SJSA1 (cell line): ENCODE measurements around the gene TNS3. TPM values are rescaled to one million over a fixed set of nuclear protein-coding genes. Genes with fewer than 3 reads are reported as not detected.

Source experiments
- DNase-seq, 2 experiments: peaks; one replicate each; pipeline ENCODE4 v3.0.0-alpha.2; 2015 to 2020; ENCODE audit warnings: low spot score in 2 of 2, low read depth in 1 of 2
- H3K27ac ChIP-seq: fragments of 250-450 bp; sonication (Bioruptor Pico); 2 replicates; pipeline ENCODE4 v1.5.1; 2020; ENCODE audit warnings: mild to moderate bottlenecking, moderate library complexity
- H3K27me3 ChIP-seq: fragments of 250-450 bp; sonication (Bioruptor Pico); replicated peaks from 2 replicates; pipeline ENCODE4 v1.5.1; 2020; ENCODE audit warnings: mild to moderate bottlenecking, moderate library complexity
- H3K36me3 ChIP-seq: fragments of 250-450 bp; sonication (Bioruptor Pico); 2 replicates; pipeline ENCODE4 v1.5.1; 2020; ENCODE audit warnings: mild to moderate bottlenecking
- H3K4me1 ChIP-seq: fragments of 250-450 bp; sonication (Bioruptor Pico); replicated peaks from 2 replicates; pipeline ENCODE4 v1.6.1; 2021; ENCODE audit warnings: mild to moderate bottlenecking
- H3K4me3 ChIP-seq: fragments of 250-450 bp; sonication (Bioruptor Pico); 2 replicates; pipeline ENCODE4 v1.5.1; 2020; ENCODE audit warnings: mild to moderate bottlenecking
- H3K9me3 ChIP-seq: fragments of 250-450 bp; sonication (Bioruptor Pico); replicated peaks from 2 replicates; pipeline ENCODE4 v1.5.1; 2020; ENCODE audit warnings: mild to moderate bottlenecking
- total RNA-seq: library from RNA; depleted of rRNA; stranded (reverse); fragments of >200 nt; shearing (Covaris generic); gene quantifications from 2 replicates; pipeline ENCODE4 v1.2.3, GENCODE V29; 2014

TNS3 gene
- total RNA-seq, 1 experiment from 2014 or later: 92.5 TPM

GRCh38 chr7:47281161-47281560 lies 300.8 kb downstream of the TNS3 start:
- DNase-seq: no peak
- Histone ChIP-seq H3K4me1 (no peaks in the 10 kb centered on the region), H3K4me3 (no peak overlapping the region), H3K27ac (no peak overlapping the region), H3K27me3 (no peaks in the 10 kb centered on the region), H3K36me3 (peaks cover 91% of the 10 kb centered on the region), H3K9me3 (no peaks in the 10 kb centered on the region)

GRCh38 chr7:47280114-47280513 lies 301.8 kb downstream of the TNS3 start:
- DNase-seq: no peak
- Histone ChIP-seq H3K27ac (no peak overlapping the region), H3K9me3 (no peaks in the 10 kb centered on the region), H3K4me3 (no peak overlapping the region), H3K4me1 (no peaks in the 10 kb centered on the region), H3K27me3 (no peaks in the 10 kb centered on the region), H3K36me3 (peaks cover 85% of the 10 kb centered on the region)

GRCh38 chr7:47278043-47278442 lies 303.9 kb downstream of the TNS3 start:
- Histone ChIP-seq H3K9me3 (no peaks in the 10 kb centered on the region), H3K36me3 (peaks cover 68% of the 10 kb centered on the region), H3K4me1 (peaks cover 4% of the 10 kb centered on the region), H3K27ac (no peak overlapping the region), H3K4me3 (no peak overlapping the region), H3K27me3 (no peaks in the 10 kb centered on the region)
- DNase-seq: no peak

DNA sequence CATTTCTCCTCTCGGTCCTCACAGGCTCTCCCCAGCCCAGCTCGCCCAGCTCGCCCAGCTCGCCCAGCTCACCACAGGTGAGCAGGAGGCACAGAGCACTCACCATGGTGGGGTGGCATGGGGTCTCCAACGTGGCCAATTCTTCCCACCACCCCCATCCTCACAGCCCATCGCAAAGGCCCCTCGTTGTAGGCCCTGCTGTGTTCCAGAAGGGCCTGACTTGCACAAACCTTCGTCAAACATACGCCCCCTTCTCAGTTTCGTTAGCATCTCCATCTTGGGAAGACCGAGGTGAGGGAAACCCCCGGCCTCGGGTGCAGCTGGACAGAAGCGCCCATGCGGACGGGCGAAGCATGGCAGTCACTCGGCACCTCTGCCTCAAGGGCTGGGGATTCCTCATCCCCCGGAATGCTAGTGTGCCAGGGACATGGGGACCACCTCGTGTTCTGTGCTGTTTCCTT lies 304.6 kb downstream of the TNS3 start:
- H3K4me3 ChIP-seq: no peak overlapping the region
- peaks cover 9% of the 10 kb centered on the region for H3K4me1 ChIP-seq
- no peaks in the 10 kb centered on the region for H3K27me3 ChIP-seq
- no peak overlapping the region for H3K27ac ChIP-seq
- DNase-seq: no peak
- peaks cover 61% of the 10 kb centered on the region for H3K36me3 ChIP-seq
- H3K9me3 ChIP-seq: no peaks in the 10 kb centered on the region

- Histone ChIP-seq H3K9me3 (no peaks in the 10 kb centered on the region), H3K27ac (no peak overlapping the region), H3K4me1 (peaks cover 9% of the 10 kb centered on the region), H3K4me3 (no peak overlapping the region), H3K27me3 (no peaks in the 10 kb centered on the region), H3K36me3 (peaks cover 34% of the 10 kb centered on the region)
- no peak for DNase-seq
Observed at GRCh38 chr7:47273974-47274766, 307.7 kb downstream of the TNS3 start.

- no peak overlapping the region for H3K27ac ChIP-seq
- no peaks in the 10 kb centered on the region for H3K9me3 ChIP-seq
- no peaks in the 10 kb centered on the region for H3K27me3 ChIP-seq
- peaks cover 9% of the 10 kb centered on the region for H3K4me1 ChIP-seq
- no peak overlapping the region for H3K4me3 ChIP-seq
- H3K36me3 ChIP-seq: peaks cover 23% of the 10 kb centered on the region
- no peak for DNase-seq
Observed at GRCh38 chr7:47273088-47273487, 308.8 kb downstream of the TNS3 start.

DNA sequence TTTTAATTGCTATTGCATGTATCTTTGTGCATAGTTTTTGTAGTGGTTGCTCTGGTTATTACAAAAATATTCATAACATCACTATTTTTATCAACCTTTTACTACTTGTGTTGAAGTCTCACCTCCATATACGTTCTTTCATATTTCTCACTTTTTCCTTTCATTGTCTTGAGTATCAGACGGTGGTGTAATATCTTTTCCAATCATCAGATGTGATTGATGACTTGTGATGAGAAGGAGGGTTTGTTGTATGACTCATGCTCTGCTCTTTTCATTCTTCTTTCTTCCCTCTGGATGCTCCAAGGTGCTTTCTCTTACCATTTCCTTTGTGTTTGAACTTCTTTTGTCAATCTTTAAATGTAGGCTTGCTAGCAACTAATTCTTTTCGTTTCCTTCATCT lies 310.2 kb downstream of the TNS3 start:
- Histone ChIP-seq H3K27ac (no peak overlapping the region), H3K9me3 (no peaks in the 10 kb centered on the region), H3K36me3 (peaks cover 15% of the 10 kb centered on the region), H3K4me1 (peaks cover 9% of the 10 kb centered on the region), H3K4me3 (no peak overlapping the region), H3K27me3 (no peaks in the 10 kb centered on the region)
- DNase-seq: no peak

GRCh38 chr7:47268851-47269836 lies 312.8 kb downstream of the TNS3 start:
- Histone ChIP-seq H3K4me3 (no peak overlapping the region), H3K27me3 (no peaks in the 10 kb centered on the region), H3K36me3 (peaks cover 1% of the 10 kb centered on the region; the same call in 1 of the 2 replicates), H3K9me3 (no peaks in the 10 kb centered on the region), H3K4me1 (peaks cover 21% of the 10 kb centered on the region), H3K27ac (no peak overlapping the region)
- no peak for DNase-seq

- Histone ChIP-seq H3K9me3 (no peaks in the 10 kb centered on the region), H3K4me3 (no peak overlapping the region), H3K27ac (no peak overlapping the region), H3K27me3 (no peaks in the 10 kb centered on the region), H3K4me1 (peaks cover 18% of the 10 kb centered on the region), H3K36me3 (no peaks in the 10 kb centered on the region)
- no peak for DNase-seq
Observed at GRCh38 chr7:47267346-47267745, 314.6 kb downstream of the TNS3 start.

GRCh38 chr7:47266799-47267198 lies 315.1 kb downstream of the TNS3 start:
- Histone ChIP-seq H3K9me3 (no peaks in the 10 kb centered on the region), H3K27me3 (no peaks in the 10 kb centered on the region), H3K4me1 (peaks cover 18% of the 10 kb centered on the region), H3K36me3 (no peaks in the 10 kb centered on the region), H3K27ac (no peak overlapping the region), H3K4me3 (no peak overlapping the region)
- no peak for DNase-seq

GRCh38 chr7:47266131-47266706 lies 315.7 kb downstream of the TNS3 start:
- DNase-seq: peak; percentile 58 to 61
- no peaks in the 10 kb centered on the region for H3K36me3 ChIP-seq
- H3K4me1 ChIP-seq: peaks cover 18% of the 10 kb centered on the region
- H3K4me3 ChIP-seq: no peak overlapping the region
- H3K9me3 ChIP-seq: no peaks in the 10 kb centered on the region
- H3K27me3 ChIP-seq: no peaks in the 10 kb centered on the region
- no peak overlapping the region for H3K27ac ChIP-seq

DNA sequence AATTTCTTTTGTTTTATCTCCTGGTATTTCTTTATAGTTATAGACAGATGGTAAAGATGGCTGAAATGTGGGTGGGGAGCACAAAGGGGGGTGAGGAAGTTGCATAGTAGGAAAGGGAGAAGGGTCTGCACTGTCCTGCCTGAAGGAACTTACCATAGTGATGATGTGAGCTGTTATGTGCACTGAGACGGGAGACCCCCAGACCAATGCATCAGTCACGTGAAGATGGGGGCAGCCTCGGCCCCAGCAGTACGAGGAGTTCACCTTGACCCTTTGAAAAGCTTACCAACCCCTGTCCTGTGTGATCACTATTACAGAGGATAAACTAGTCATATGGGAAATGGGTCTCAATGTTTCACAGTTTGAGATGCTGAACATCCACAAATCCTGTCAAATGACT lies 316.3 kb downstream of the TNS3 start:
- Histone ChIP-seq H3K36me3 (no peaks in the 10 kb centered on the region), H3K27ac (no peak overlapping the region), H3K4me1 (peaks cover 18% of the 10 kb centered on the region), H3K4me3 (no peak overlapping the region), H3K9me3 (no peaks in the 10 kb centered on the region), H3K27me3 (no peaks in the 10 kb centered on the region)
- no peak for DNase-seq

- H3K27me3 ChIP-seq: no peaks in the 10 kb centered on the region
- H3K27ac ChIP-seq: 0 out of 2 replicates have a peak overlapping the region, but pooled peaks have one; percentile 17
- peak in 1 of 2 experiments; percentile 65 for DNase-seq
- peaks cover 18% of the 10 kb centered on the region for H3K4me1 ChIP-seq
- no peak overlapping the region for H3K4me3 ChIP-seq
- 0 out of 2 replicates have a peak, but pooled peaks cover 4% of the 10 kb centered on the region for H3K36me3 ChIP-seq
- H3K9me3 ChIP-seq: no peaks in the 10 kb centered on the region
Observed at GRCh38 chr7:47264021-47264651, 317.8 kb downstream of the TNS3 start.
